ENCODE measurements around the gene NGDN. TPM values are rescaled to one million over a fixed set of nuclear protein-coding genes. Genes with fewer than 3 reads are reported as not detected.

The NGDN gene
- total and polyA plus RNA-seq, 2 of the 8 experiments (the other 6 are each of a cell fraction or from before 2014, with no cell fraction given), result 39.8 to 48.8 TPM

DNA sequence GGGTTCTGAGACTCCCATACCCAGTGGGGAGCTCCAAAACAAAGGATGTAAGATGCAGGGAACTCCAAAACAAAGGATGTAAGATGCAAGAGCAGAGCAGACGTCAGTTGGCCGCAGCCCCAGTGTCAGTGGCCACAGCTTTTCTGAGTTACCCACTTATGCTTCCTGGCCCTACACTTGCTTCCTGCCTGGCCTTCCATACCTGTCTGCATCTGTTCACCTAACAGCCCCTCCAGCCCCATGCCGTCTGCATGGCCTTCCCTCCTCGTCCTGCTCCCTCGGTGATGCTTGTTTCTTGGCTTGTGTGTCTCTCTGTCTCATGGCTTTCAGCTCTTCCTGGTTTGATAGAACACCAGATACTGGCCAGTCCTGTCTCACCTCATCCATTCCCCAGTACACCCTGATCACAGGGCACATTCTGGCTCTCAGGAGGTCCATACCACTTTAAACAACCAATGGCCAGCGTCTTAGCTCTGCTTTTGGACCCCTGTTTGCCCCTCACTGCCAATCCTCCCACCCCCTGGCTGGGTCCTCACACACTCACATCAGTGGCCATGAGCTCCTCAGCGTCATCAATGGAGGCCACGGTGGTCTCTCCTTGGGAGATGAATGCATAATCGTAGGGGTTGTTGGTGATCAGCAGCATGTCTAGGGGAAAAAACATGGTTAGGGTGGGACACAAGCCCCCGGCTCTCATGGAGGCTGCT, 39.3 kb upstream of the NGDN start:
- no peak overlapping the region for H2BK120ac ChIP-seq (replicated peaks; ENCODE audit: low read depth, low read length)
- TF ChIP-seq RNF2 (IDR thresholded peaks at IDR 0.05; ENCODE audit: borderline replicate concordance, low read depth, low read length, missing control alignments, poor library complexity, severe bottlenecking) (no peak), CBX5 (IDR thresholded peaks at IDR 0.05; ENCODE audit: low read depth, low read length) (no peak), CBX8 (IDR thresholded peaks at IDR 0.05; ENCODE audit: borderline replicate concordance, low read depth, low read length) (no peak), TEAD4 (IDR thresholded peaks at IDR 0.05; ENCODE audit: low read depth, low read length) (no peak), CEBPB (IDR thresholded peaks at IDR 0.05; ENCODE audit: low read depth, low read length) (no peak), CTBP2 (IDR thresholded peaks at IDR 0.05; ENCODE audit: borderline replicate concordance, insufficient read depth, insufficient read length, low read length) (no peak)
- H3K79me2 ChIP-seq (ENCODE audit: control insufficient read depth in 1 of 2, insufficient read depth in 2 of 2, low read length in 2 of 2), result no peaks in the 10 kb centered on the region
- H3K14ac ChIP-seq (ENCODE audit: insufficient read length), result no peak overlapping the region
- peaks cover 3% of the 10 kb centered on the region for H3K79me1 ChIP-seq (ENCODE audit: low read depth, low read length)
- H3K4me3 ChIP-seq (ENCODE audit: extremely low read depth in 1 of 4, insufficient read depth in 2 of 4, low read depth in 3 of 4, low read length in 4 of 4), result no peak overlapping the region
- no peak overlapping the region for H3K18ac ChIP-seq (ENCODE audit: extremely low read depth, low read length)
- no peaks in the 10 kb centered on the region for H4K20me1 ChIP-seq (replicated peaks in 1 of 2; ENCODE audit: control insufficient read depth in 1 of 2, insufficient read depth in 2 of 2, low read length in 2 of 2)
- no peak overlapping the region for H2BK15ac ChIP-seq (ENCODE audit: low read length)
- no peak for FAIRE-seq
- H2BK20ac ChIP-seq (ENCODE audit: low read length), result no peak overlapping the region
- no peak overlapping the region for H4K5ac ChIP-seq (ENCODE audit: insufficient read length, low read depth, low read length)
- no peaks in the 10 kb centered on the region for H3K36me3 ChIP-seq (ENCODE audit: control insufficient read depth in 2 of 4, insufficient read depth in 4 of 4, low read length in 3 of 4)
- CTCF ChIA-PET (ENCODE audit: partially characterized antibody), result interaction anchor here (0.5 to 1.7 kb wide), 7 partner anchors 20 to 1232 kb away, joined by 3 to 7 read pairs (median 3); no protein-coding TSS in a partner anchor
- peaks cover 0 to 4% (median 0%) of the 10 kb centered on the region in 4 experiments; a peak in 1 of 7 replicates for H3K4me1 ChIP-seq (replicated peaks in 1 of 4; ENCODE audit: control insufficient read depth in 3 of 4, insufficient read depth in 4 of 4, low read length in 3 of 4)
- H3K4ac ChIP-seq (replicated peaks; ENCODE audit: insufficient read length, low read depth, low read length), result no peak overlapping the region
- no peak overlapping the region for H4K8ac ChIP-seq (ENCODE audit: extremely low read depth, insufficient read depth, low read length)
- H3K9me3 ChIP-seq (ENCODE audit: insufficient read depth in 2 of 2, low read depth in 1 of 2, low read length in 1 of 2), result no peaks in the 10 kb centered on the region; a peak in 1 of 4 replicates
- no peak overlapping the region for H3K4me2 ChIP-seq (ENCODE audit: insufficient read depth in 1 of 2, low read depth in 2 of 2, low read length in 2 of 2)
- no peak overlapping the region for H4K91ac ChIP-seq (replicated peaks; ENCODE audit: insufficient read length, low read length)
- H2AK5ac ChIP-seq (ENCODE audit: low read depth, low read length), result no peak overlapping the region
- 80% methylated on average over 10 of the region's 10 CpGs; no CpG with 5 or more reads in 1 of the 2 experiments for WGBS, 2 experiments (ENCODE audit: extremely low coverage in 1 of 2, insufficient coverage in 1 of 2, insufficient read length in 1 of 2, insufficient replicate concordance in 2 of 2, low coverage in 1 of 2, low lambda C conversion rate in 2 of 2, missing lambda C conversion rate in 1 of 2)
- no peak overlapping the region for H2BK5ac ChIP-seq (ENCODE audit: low read depth, low read length)
- H3K56ac ChIP-seq (replicated peaks; ENCODE audit: insufficient read length, low read depth, low read length), result no peak overlapping the region
- H2AFZ ChIP-seq (ENCODE audit: low read length), result no peak overlapping the region
- no peak for DNase-seq (ENCODE audit: low read depth in 1 of 2, low spot score in 2 of 2)
- peaks cover 0 to 4% (median under 1%) of the 10 kb centered on the region in 4 experiments; a peak in 1 of 7 replicates for H3K27me3 ChIP-seq (replicated peaks in 1 of 4; ENCODE audit: control insufficient read depth in 3 of 4, extremely low read depth in 1 of 4, insufficient read depth in 3 of 4, low read length in 3 of 4)
- H2BK12ac ChIP-seq (ENCODE audit: low read depth, low read length), result no peak overlapping the region; the same call in 1 of the 2 replicates
- POLR2A ChIA-PET (ENCODE audit: partially characterized antibody), result interaction anchor here (1.4 to 1.6 kb wide), 2 partner anchors 12 to 13 kb away, joined by 3 to 5 read pairs; no protein-coding TSS in a partner anchor
- H3K23ac ChIP-seq (ENCODE audit: insufficient read length), result no peak overlapping the region
- H3K27ac ChIP-seq (ENCODE audit: low read depth, low read length), result no peak overlapping the region
- H3K23me2 ChIP-seq (ENCODE audit: low read depth, low read length), result no peaks in the 10 kb centered on the region
- no peak overlapping the region for H3K9ac ChIP-seq (replicated peaks in 1 of 4; ENCODE audit: extremely low read depth in 1 of 4, low read depth in 3 of 4, low read length in 3 of 4)
